Hepatocyte (in vitro differentiated cells): ENCODE data around the gene ANKRD36C.
"Not testable (repeated sequence)": the region's sequence is repeated elsewhere in the genome, so short reads cannot be mapped to it uniquely, and the experiment has no call there.

ENCODE experiments used
- CTCF ChIP-seq: fragments of 200-600 bp; sonication (generic); IDR thresholded peaks from 2 replicates; pipeline ENCODE4 v1.5.1; 2016; ENCODE audit warnings: antibody characterized with exemption, mild to moderate bottlenecking; ENCODE audit not compliant: poor library complexity
- EZH2phosphoT487 ChIP-seq: fragments of 200-600 bp; sonication (generic); IDR thresholded peaks from one replicate; pipeline ENCODE4 v1.6.1; 2018; ENCODE audit warnings: antibody characterized with exemption, mild to moderate bottlenecking, low read depth, moderate library complexity; ENCODE audit not compliant: unreplicated experiment, severe bottlenecking

- not testable (repeated sequence) for TF ChIP-seq CTCF, EZH2phosphoT487
Measured at GRCh38 chr2:96025755-96026154, 34.1 kb upstream of the ANKRD36C start.
